NB4 (cell line): ENCODE measurements around the gene FGF23.

Experiments used
- DNase-seq: peaks from one replicate; pipeline ENCODE4 v3.0.0; 2010; ENCODE audit warnings: low read depth
- H3K4me3 ChIP-seq: one replicate; pipeline ENCODE4 v1.5.1; 2011; ENCODE audit warnings: mild to moderate bottlenecking, low read depth, low read length, moderate library complexity
- CTCF ChIP-seq: IDR thresholded peaks from one replicate; pipeline ENCODE4 v1.5.1; 2012; ENCODE audit warnings: low read depth, low read length
- MYC ChIP-seq: IDR thresholded peaks from 2 replicates; pipeline ENCODE4 v1.6.1; 2011; ENCODE audit warnings: low read depth, low read length
- POLR2A ChIP-seq: IDR thresholded peaks from 2 replicates; pipeline ENCODE4 v1.6.1; 2011; ENCODE audit warnings: mild to moderate bottlenecking; ENCODE audit not compliant: insufficient read length; ENCODE audit errors: extremely low read depth
- TF ChIP-seq, protein P1 (sequence below): IDR thresholded peaks from 2 replicates; pipeline ENCODE4 v1.6.1; 2011; ENCODE audit warnings: low read depth, low read length

Gene FGF23

GRCh38 chr12:4331842-4332241 lies 47.7 kb downstream of the FGF23 start:
- no peak for DNase-seq
- H3K4me3 ChIP-seq: no peak overlapping the region

DNA sequence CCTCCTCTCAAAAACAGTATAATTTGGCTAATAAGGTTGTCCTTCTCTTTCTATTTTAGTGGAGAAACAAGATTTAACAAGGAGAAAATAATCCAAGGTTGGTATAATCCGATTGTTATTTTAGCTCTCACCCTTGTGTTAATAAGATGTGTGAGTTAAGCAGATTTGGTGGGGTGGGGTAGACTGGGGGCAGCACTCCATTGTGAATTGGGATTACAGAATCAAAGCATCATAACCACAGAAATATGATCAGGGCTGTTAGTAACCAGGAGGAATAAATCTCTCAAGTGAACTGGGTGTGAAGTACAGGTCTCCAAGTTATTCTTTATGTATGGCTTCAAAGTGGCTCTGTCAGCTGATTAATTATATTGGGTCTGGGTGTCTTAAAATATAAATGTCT lies 48.3 kb downstream of the FGF23 start:
- TF ChIP-seq, protein P1, sequence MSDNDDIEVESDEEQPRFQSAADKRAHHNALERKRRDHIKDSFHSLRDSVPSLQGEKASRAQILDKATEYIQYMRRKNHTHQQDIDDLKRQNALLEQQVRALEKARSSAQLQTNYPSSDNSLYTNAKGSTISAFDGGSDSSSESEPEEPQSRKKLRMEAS: no peak
- no peak for TF ChIP-seq CTCF
- no peak for TF ChIP-seq MYC
- TF ChIP-seq POLR2A: no peak
- H3K4me3 ChIP-seq: no peak overlapping the region
- no peak for DNase-seq

More at GRCh38 chr12:4331842-4332241, 47.7 kb downstream of the FGF23 start:
- TF ChIP-seq, protein P1: no peak

DNA sequence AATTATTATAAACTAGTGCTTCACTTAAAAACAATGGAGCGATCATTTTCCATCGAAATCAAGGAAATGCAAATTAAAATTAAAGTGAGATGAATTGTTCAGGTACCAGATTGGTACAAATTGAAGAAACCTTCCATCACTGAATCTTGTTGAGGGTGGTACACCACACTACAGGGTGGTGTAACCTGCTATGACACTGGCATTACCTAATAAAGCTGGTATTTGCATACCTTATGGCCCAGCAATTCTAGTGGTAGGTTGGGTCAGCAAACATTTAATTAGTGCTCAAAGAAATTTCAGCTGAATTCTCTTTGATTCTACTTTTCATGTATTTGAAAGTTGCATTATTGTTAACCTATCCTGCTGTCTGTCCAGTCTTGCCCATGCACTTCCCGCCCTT lies 49.3 kb downstream of the FGF23 start:
- no peak overlapping the region for H3K4me3 ChIP-seq
- DNase-seq: no peak
- no peak for TF ChIP-seq POLR2A
- TF ChIP-seq CTCF: no peak
- TF ChIP-seq, protein P1: no peak

- no peak for DNase-seq
- TF ChIP-seq POLR2A (no peak), CTCF (no peak)
Observed at GRCh38 chr12:4327293-4327692, 52.2 kb downstream of the FGF23 start.

DNA sequence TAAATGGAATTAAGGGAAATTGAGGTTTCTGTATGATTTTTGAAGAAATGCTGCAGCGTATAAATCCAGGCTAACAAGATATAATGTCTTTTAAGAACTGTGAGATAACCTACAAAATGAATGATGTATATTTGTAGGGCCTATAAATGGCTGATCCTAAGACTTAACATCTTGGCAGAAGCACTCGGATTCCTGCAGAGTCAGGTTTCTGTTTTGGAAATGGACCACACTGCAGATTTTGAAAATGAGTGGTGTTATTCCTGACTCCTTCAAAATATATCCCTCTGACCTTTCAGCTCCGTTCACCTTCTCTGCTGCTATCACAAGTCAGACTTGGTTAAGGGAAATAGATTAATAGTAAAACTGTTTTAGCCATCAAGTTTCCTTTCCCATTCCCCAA lies 53.5 kb downstream of the FGF23 start:
- no peak overlapping the region for H3K4me3 ChIP-seq
- TF ChIP-seq POLR2A (no peak), CTCF (no peak), MYC (no peak)
- TF ChIP-seq, protein P1: no peak
- no peak for DNase-seq

More at GRCh38 chr12:4327293-4327692, 52.2 kb downstream of the FGF23 start:
- H3K4me3 ChIP-seq: no peak overlapping the region

DNA sequence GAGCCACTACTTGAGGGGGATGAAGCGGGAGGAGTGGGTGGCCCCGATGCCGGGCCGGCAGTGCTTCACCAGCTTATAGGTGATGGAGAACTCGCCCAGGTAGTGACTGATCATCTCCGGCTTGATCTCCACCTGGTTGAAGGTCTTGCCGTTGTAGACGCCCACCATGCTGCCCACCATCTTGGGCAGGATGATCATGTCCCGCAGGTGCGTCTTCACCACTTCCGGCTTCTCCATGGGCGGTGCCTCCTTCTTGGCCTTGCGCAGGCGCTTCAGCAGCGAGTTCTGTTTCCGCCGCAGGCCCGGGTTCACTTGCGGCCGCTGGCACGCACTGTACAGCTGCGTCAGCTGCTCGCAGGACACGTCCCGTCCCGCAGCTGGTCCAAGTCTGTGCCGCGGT lies 55.1 kb downstream of the FGF23 start:
- TF ChIP-seq, protein P1: no peak
- no peak for TF ChIP-seq CTCF
- no peak for TF ChIP-seq POLR2A
- no peak for TF ChIP-seq MYC
- no peak overlapping the region for H3K4me3 ChIP-seq
- DNase-seq: no peak
